ENCODE measurements around the gene ITGB3BP.
"Not testable (repeated sequence)": the region's sequence is repeated elsewhere in the genome, so short reads cannot be mapped to it uniquely, and the experiment has no call there.

DNA sequence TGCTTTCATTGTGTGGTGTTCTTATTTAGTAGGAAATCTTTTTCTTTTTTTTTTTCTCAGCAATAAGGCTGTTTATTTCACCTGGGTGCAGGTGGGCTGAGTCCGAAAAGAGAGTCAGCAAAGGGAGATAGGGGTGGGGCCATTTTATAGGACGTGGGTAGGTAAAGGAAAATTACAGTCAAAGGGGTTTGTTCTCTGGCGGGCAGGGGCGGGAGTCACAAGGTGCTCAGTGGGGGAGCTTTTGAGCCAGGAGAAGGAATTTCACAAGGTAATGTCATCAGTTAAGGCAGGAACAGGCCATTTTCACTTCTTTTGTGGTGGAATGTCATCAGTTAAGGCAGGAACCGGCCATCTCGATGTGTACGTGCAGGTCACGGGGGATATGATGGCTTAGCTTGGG lies 49.7 kb upstream of the ITGB3BP start:
- not testable (repeated sequence) for TF ChIP-seq CTCF (IDR thresholded peaks at IDR 0.05; ENCODE audit: low read depth, low read length, missing input control); JUND (IDR thresholded peaks at IDR 0.05)

Data from liver (tissue), 3 donors.